Measurements from ENCODE around the gene FOXK2.
"Not testable (repeated sequence)": the region's sequence is repeated elsewhere in the genome, so short reads cannot be mapped to it uniquely, and the experiment has no call there.

Gene FOXK2

DNA sequence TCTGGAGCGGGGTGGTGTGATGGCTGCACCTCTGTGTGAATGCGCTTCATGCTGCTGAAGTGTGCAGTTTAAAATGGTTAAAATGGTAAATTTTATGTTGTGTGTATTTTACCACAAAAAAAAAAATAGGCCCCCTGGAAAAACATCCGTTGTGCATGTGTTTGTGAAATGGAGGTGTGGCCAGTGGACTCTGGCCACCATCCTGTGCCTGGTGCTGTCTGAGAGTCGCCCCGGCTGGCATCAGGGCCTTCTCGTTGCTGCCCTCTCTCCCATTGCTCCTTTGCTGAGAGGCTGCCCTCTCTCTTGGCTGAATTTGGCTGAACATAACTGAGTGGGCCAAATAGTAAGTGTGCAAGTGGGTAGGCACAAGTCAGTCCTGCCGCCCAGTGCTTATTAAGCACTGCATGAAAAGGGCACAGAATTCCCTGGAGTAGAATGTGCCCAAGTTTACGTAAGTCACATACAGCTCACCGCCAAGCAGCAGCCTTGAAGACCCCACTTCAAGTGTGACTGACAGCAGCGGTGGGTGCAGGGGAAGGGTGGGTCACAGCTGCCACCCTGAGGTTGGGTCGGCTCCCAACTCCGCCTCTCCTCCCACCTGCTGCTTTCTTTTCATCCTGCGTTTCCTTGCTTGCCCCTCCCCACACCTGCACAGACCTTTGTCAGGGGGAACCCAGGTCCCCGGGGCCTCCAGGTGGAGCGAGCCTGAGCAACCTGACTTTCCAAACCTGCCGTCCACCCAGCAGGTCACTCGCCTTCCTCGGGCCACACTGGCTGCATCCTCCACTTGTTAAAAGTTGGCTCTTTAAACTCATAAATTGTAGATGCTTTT lies 46.8 kb downstream of the FOXK2 start:
- Histone ChIP-seq H3K36me3 (ENCODE audit: control insufficient read depth in 2 of 2, insufficient read depth in 2 of 2, low read length in 2 of 2) (peaks cover 18 to 28% of the 10 kb centered on the region in 2 donors), H3K4me1 (ENCODE audit: control insufficient read depth, insufficient read depth, low read length) (peaks cover 12% of the 10 kb centered on the region), H3K9me3 (ENCODE audit: control insufficient read depth in 2 of 2, low read length in 2 of 2) (no peaks in the 10 kb centered on the region), H3K4me3 (ENCODE audit: low read length in 2 of 2) (no peak overlapping the region), H3K9ac (ENCODE audit: low read length in 2 of 2) (no peak overlapping the region), H3K27ac (ENCODE audit: low read length) (no peak overlapping the region), H3K27me3 (ENCODE audit: control insufficient read depth in 1 of 2, insufficient read depth in 2 of 2, low read length in 2 of 2) (no peaks in the 10 kb centered on the region)

DNA sequence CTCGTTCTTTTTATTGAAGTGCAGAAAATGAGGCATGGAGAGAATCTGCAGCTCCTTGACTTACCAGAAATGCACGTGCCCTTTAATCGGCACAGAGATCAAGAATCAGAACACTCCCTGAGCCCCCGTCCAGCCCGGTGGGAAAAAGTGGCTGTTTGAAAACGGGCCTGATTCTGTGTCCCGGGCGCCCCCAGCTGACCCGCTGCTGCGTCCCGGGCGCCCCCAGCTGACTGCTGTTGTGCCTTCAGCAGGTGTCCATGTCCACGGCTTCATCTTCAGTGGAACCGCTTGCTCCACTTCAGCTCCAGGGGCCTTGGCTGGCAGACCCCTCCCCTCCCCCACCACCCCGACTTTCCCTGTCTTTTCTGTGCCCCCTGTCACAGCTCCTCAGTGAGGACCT lies 47.8 kb downstream of the FOXK2 start:
- H3K9me3 ChIP-seq (ENCODE audit: control insufficient read depth in 2 of 2, low read length in 2 of 2) = no peaks in the 10 kb centered on the region
- H3K4me1 ChIP-seq (ENCODE audit: control insufficient read depth, insufficient read depth, low read length) = peaks cover 6% of the 10 kb centered on the region
- H3K27me3 ChIP-seq (ENCODE audit: control insufficient read depth in 1 of 2, insufficient read depth in 2 of 2, low read length in 2 of 2) = no peaks in the 10 kb centered on the region
- H3K36me3 ChIP-seq (ENCODE audit: control insufficient read depth in 2 of 2, insufficient read depth in 2 of 2, low read length in 2 of 2) = peaks cover 26 to 34% of the 10 kb centered on the region in 2 donors
- no peak overlapping the region for H3K27ac ChIP-seq (ENCODE audit: low read length)
- no peak overlapping the region for H3K9ac ChIP-seq (ENCODE audit: low read length in 2 of 2)
- H3K4me3 ChIP-seq (ENCODE audit: low read length in 2 of 2) = no peak overlapping the region

DNA sequence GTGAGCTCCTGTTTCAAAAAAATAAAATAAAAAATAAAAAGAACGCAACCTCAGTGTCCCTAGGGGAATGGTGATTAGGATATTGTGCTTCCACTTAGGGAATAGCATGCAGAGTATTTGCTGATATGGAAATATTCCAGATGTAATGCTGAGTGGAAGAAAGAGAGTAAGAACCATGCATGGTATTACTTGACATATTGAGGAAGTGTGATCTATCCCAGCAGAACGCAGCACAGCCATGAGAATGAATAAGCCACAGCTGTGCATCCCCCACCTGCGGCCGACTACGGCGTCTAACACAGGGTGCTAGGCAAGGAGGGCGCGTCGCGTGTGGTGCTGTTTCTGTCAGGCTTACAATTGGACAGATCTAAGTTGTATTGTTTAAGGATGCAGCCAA lies 49.5 kb downstream of the FOXK2 start:
- H3K9ac ChIP-seq (ENCODE audit: low read length in 2 of 2) = no peak overlapping the region
- no peaks in the 10 kb centered on the region for H3K9me3 ChIP-seq (ENCODE audit: control insufficient read depth in 2 of 2, low read length in 2 of 2)
- H3K36me3 ChIP-seq (ENCODE audit: control insufficient read depth in 2 of 2, insufficient read depth in 2 of 2, low read length in 2 of 2) = peaks cover 26 to 42% of the 10 kb centered on the region in 2 donors
- H3K27ac ChIP-seq (ENCODE audit: low read length) = no peak overlapping the region
- no peak overlapping the region for H3K4me3 ChIP-seq (ENCODE audit: low read length in 2 of 2)
- no peaks in the 10 kb centered on the region for H3K27me3 ChIP-seq (ENCODE audit: control insufficient read depth in 1 of 2, insufficient read depth in 2 of 2, low read length in 2 of 2)
- peaks cover 6% of the 10 kb centered on the region for H3K4me1 ChIP-seq (ENCODE audit: control insufficient read depth, insufficient read depth, low read length)

DNA sequence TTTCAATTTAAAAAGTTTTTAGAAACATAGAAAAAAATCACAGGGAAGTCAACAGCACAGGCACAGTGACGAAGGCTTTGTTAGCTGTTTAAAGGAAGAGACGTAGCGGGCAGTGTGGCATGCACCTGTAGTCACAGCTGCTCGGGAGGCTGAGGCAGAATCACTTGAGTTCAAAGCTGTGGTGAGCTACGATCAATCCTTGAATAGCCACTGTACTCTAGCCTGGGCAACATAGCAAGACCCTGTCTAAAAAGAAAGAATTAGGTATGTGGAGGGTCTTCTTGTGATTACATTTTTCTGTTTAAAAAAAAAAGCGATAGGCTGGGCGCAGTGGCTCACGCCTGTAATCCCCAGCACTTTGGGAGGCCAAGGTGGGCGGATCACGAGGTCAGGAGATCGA lies 50.1 kb downstream of the FOXK2 start:
- Histone ChIP-seq H3K36me3 (ENCODE audit: control insufficient read depth in 2 of 2, insufficient read depth in 2 of 2, low read length in 2 of 2) (peaks cover 30 to 42% of the 10 kb centered on the region in 2 donors), H3K27me3 (ENCODE audit: control insufficient read depth in 1 of 2, insufficient read depth in 2 of 2, low read length in 2 of 2) (no peaks in the 10 kb centered on the region), H3K4me1 (ENCODE audit: control insufficient read depth, insufficient read depth, low read length) (peaks cover 6% of the 10 kb centered on the region), H3K9ac (ENCODE audit: low read length in 2 of 2) (no peak overlapping the region), H3K4me3 (ENCODE audit: low read length in 2 of 2) (no peak overlapping the region), H3K27ac (ENCODE audit: low read length) (no peak overlapping the region), H3K9me3 (ENCODE audit: control insufficient read depth in 2 of 2, low read length in 2 of 2) (no peaks in the 10 kb centered on the region)

DNA sequence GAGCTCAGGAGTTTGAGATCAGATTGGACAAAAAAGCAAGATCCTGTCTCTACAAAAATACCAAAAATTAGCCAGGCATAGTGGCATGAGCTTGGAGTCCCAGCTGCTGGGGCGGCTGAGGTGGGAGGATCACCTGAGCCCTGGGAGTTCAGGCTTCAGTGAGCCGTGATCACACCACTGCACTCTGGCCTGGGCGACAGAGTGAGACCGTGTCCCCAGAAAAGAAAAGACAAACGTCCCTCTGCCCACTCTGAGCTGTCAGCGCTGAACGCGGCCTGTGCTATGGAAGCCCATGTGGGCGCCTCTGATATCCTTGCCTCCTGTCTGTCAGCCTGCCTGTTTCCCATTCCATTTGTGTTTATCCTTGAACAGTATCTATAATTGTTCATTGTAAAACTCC lies 50.7 kb downstream of the FOXK2 start:
- no peak overlapping the region for H3K27ac ChIP-seq (ENCODE audit: low read length)
- H3K27me3 ChIP-seq (ENCODE audit: control insufficient read depth in 1 of 2, insufficient read depth in 2 of 2, low read length in 2 of 2) = no peaks in the 10 kb centered on the region
- peaks cover 6% of the 10 kb centered on the region for H3K4me1 ChIP-seq (ENCODE audit: control insufficient read depth, insufficient read depth, low read length)
- no peak overlapping the region for H3K9ac ChIP-seq (ENCODE audit: low read length in 2 of 2)
- peaks cover 33 to 47% of the 10 kb centered on the region in 2 donors for H3K36me3 ChIP-seq (ENCODE audit: control insufficient read depth in 2 of 2, insufficient read depth in 2 of 2, low read length in 2 of 2)
- no peak overlapping the region for H3K4me3 ChIP-seq (ENCODE audit: low read length in 2 of 2)
- H3K9me3 ChIP-seq (ENCODE audit: control insufficient read depth in 2 of 2, low read length in 2 of 2) = no peaks in the 10 kb centered on the region

DNA sequence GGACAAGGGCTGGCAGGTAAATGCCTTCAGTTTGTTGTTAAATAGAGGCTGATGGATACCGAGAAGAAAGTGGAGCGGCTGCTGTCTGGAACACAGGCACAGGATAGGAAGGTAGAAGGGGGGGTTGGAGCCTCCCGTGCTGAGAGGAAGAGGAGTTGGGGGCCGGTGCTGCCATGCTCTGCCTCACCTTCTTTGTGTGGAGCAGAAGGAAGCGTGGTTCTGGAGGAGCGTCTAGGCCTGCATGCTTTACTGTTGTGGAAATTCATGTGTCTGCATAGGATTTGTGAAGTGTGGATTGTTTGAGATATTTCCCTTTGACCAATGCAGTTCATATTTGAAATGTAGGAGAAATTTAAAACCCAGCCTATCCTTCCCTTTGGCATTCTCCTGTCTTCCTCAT lies 52.3 kb downstream of the FOXK2 start:
- no peak overlapping the region for H3K27ac ChIP-seq (ENCODE audit: low read length)
- peaks cover 6% of the 10 kb centered on the region for H3K4me1 ChIP-seq (ENCODE audit: control insufficient read depth, insufficient read depth, low read length)
- H3K36me3 ChIP-seq (ENCODE audit: control insufficient read depth in 2 of 2, insufficient read depth in 2 of 2, low read length in 2 of 2) = peaks cover 32 to 36% of the 10 kb centered on the region in 2 donors
- H3K9ac ChIP-seq (ENCODE audit: low read length in 2 of 2) = no peak overlapping the region
- no peaks in the 10 kb centered on the region for H3K27me3 ChIP-seq (ENCODE audit: control insufficient read depth in 1 of 2, insufficient read depth in 2 of 2, low read length in 2 of 2)
- no peak overlapping the region for H3K4me3 ChIP-seq (ENCODE audit: low read length in 2 of 2)
- no peaks in the 10 kb centered on the region for H3K9me3 ChIP-seq (ENCODE audit: control insufficient read depth in 2 of 2, low read length in 2 of 2)

DNA sequence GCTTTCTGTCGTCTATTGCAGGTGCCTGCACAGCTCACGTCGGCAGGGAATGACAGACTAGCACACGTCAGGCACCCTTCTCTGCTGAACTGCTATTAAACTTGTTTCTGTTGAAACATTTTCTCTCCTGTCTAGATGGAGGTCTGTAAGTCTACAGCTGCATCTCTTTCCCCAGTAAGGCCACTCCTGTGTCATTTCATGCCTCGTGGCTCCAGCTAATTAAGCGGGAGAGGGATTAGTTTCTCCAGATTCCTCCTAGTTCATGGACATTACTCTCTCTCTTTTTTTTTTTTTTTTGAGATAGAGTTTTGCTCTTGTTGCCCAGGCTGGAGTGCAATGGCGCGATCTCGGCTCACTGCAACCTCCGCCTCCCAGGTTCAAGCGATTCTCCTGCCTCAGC lies 54.5 kb downstream of the FOXK2 start:
- H3K27me3 ChIP-seq (ENCODE audit: control insufficient read depth in 1 of 2, insufficient read depth in 2 of 2, low read length in 2 of 2) = no peaks in the 10 kb centered on the region
- H3K9ac ChIP-seq (ENCODE audit: low read length in 2 of 2) = no peak overlapping the region
- peaks cover 4% of the 10 kb centered on the region for H3K4me1 ChIP-seq (ENCODE audit: control insufficient read depth, insufficient read depth, low read length)
- no peaks in the 10 kb centered on the region for H3K9me3 ChIP-seq (ENCODE audit: control insufficient read depth in 2 of 2, low read length in 2 of 2)
- H3K36me3 ChIP-seq (ENCODE audit: control insufficient read depth in 2 of 2, insufficient read depth in 2 of 2, low read length in 2 of 2) = peaks cover 32 to 34% of the 10 kb centered on the region in 2 donors
- H3K27ac ChIP-seq (ENCODE audit: low read length) = no peak overlapping the region
- H3K4me3 ChIP-seq (ENCODE audit: low read length in 2 of 2) = no peak overlapping the region

DNA sequence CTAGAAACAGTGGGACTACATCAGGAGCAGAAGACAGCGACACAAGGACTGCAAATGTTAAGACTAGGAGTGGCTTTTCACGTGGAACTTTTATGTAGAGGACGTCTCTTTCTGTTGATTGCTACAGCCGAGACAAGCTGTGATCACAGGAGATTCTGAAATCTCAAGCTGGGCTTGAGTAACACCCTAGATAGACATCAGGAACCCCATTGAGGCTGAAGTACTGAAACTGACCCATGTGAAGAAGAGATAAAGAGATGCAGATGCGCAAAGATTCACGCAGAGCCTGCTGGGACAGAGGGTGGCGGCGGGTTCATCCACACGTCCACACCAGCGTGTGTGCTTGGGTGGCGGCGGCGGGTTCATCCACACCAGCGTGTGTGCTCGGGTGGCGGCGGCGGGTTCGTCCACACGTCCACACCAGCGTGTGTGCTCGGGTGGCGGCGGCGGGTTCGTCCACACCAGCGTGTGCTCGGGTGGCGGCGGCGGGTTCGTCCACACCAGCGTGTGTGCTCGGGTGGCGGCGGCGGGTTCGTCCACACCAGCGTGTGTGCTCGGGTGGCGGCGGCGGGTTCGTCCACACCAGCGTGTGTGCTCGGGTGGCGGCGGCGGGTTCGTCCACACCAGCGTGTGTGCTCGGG lies 56.2 kb downstream of the FOXK2 start:
- H3K36me3 ChIP-seq (ENCODE audit: control insufficient read depth in 2 of 2, insufficient read depth in 2 of 2, low read length in 2 of 2) = peaks cover 29 to 30% of the 10 kb centered on the region in 2 donors
- H3K9me3 ChIP-seq (ENCODE audit: control insufficient read depth in 2 of 2, low read length in 2 of 2); H3K27me3 ChIP-seq (ENCODE audit: control insufficient read depth in 1 of 2, insufficient read depth in 2 of 2, low read length in 2 of 2); H3K4me3 ChIP-seq (ENCODE audit: low read length in 2 of 2); H3K9ac ChIP-seq (ENCODE audit: low read length in 2 of 2); H3K27ac ChIP-seq (ENCODE audit: low read length); H3K4me1 ChIP-seq (ENCODE audit: control insufficient read depth, insufficient read depth, low read length): not testable (repeated sequence)

DNA sequence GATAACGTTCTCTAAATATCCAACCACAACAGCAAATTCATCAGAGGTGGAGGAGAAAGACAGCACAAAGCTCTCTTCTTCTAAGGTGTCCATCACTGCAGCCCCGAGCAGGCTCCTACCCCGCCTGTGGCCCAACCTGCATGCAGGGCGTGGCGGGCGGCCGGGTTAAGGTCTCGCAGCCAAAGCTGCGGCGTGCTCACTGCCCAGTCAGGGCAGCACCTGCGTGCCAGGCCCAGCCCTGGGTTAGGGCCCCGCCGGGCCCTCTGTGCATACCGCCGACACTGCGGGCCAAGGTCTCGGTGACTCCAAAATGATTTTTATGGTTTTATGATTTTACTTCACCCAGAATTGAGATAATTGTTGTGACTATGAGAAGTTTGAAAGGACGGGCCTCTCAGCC lies 57.8 kb downstream of the FOXK2 start:
- Histone ChIP-seq H3K9me3 (ENCODE audit: control insufficient read depth in 2 of 2, low read length in 2 of 2) (no peaks in the 10 kb centered on the region), H3K4me3 (ENCODE audit: low read length in 2 of 2) (no peak overlapping the region), H3K27ac (ENCODE audit: low read length) (no peak overlapping the region), H3K36me3 (ENCODE audit: control insufficient read depth in 2 of 2, insufficient read depth in 2 of 2, low read length in 2 of 2) (peaks cover 19 to 29% of the 10 kb centered on the region in 2 donors), H3K4me1 (ENCODE audit: control insufficient read depth, insufficient read depth, low read length) (peaks cover 2% of the 10 kb centered on the region), H3K27me3 (ENCODE audit: control insufficient read depth in 1 of 2, insufficient read depth in 2 of 2, low read length in 2 of 2) (no peaks in the 10 kb centered on the region), H3K9ac (ENCODE audit: low read length in 2 of 2) (no peak overlapping the region)

DNA sequence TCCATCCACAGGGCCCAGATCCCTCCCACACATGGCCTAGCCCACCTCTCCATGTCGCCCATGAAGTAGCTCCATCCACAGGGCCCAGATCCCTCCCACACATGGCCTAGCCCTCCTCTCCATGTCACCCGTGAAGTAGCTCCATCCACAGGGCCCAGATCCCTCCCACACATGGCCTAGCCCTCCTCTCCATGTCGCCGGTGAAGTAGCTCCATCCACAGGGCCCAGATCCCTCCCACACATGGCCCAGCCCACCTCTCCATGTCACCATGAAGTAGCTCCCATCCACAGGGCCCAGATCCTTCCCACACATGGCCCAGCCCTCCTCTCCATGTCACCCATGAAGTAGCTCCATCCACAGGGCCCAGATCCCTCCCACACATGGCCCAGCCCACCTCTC lies 60.4 kb downstream of the FOXK2 start:
- not testable (repeated sequence) for H3K4me3 ChIP-seq (ENCODE audit: low read length in 2 of 2); H3K9ac ChIP-seq (ENCODE audit: low read length in 2 of 2)
- H3K36me3 ChIP-seq (ENCODE audit: control insufficient read depth in 2 of 2, insufficient read depth in 2 of 2, low read length in 2 of 2) = peaks cover 22 to 29% of the 10 kb centered on the region in 2 donors

DNA sequence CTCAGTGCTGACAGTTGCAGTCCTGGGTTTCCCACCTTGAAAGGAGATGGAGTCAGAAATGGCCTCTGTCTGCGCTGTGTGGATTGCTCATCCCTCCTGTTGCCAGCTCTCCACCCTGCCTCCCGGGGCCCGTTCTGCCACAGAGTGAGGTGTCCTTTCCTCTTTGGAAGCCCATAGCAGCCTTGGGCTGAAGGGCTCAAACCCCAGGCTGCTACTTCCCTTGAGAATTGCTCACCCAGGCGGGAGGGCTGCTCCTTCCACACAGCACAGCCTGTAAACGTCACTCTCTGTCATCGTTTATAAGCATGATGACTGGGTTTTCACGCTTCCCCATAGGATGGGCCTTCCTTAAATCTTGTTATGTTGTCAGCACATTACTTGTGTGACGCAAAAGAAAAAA lies 62.7 kb downstream of the FOXK2 start:
- Histone ChIP-seq H3K9me3 (ENCODE audit: control insufficient read depth in 2 of 2, low read length in 2 of 2) (no peaks in the 10 kb centered on the region), H3K4me1 (ENCODE audit: control insufficient read depth, insufficient read depth, low read length) (peaks cover 8% of the 10 kb centered on the region), H3K36me3 (ENCODE audit: control insufficient read depth in 2 of 2, insufficient read depth in 2 of 2, low read length in 2 of 2) (peaks cover 25 to 36% of the 10 kb centered on the region in 2 donors), H3K4me3 (ENCODE audit: low read length in 2 of 2) (no peak overlapping the region), H3K27ac (ENCODE audit: low read length) (no peak overlapping the region), H3K27me3 (ENCODE audit: control insufficient read depth in 1 of 2, insufficient read depth in 2 of 2, low read length in 2 of 2) (no peaks in the 10 kb centered on the region), H3K9ac (ENCODE audit: low read length in 2 of 2) (no peak overlapping the region)

More for the DNA sequence above, 60.4 kb downstream of the FOXK2 start:
- H3K27me3 ChIP-seq (ENCODE audit: control insufficient read depth in 1 of 2, insufficient read depth in 2 of 2, low read length in 2 of 2); H3K4me1 ChIP-seq (ENCODE audit: control insufficient read depth, insufficient read depth, low read length); H3K9me3 ChIP-seq (ENCODE audit: control insufficient read depth in 2 of 2, low read length in 2 of 2); H3K27ac ChIP-seq (ENCODE audit: low read length): not testable (repeated sequence)
